ENCODE results near the gene TOR2A.
"Not testable (repeated sequence)": the region's sequence is repeated elsewhere in the genome, so short reads cannot be mapped to it uniquely, and the experiment has no call there.

The TOR2A gene

DNA sequence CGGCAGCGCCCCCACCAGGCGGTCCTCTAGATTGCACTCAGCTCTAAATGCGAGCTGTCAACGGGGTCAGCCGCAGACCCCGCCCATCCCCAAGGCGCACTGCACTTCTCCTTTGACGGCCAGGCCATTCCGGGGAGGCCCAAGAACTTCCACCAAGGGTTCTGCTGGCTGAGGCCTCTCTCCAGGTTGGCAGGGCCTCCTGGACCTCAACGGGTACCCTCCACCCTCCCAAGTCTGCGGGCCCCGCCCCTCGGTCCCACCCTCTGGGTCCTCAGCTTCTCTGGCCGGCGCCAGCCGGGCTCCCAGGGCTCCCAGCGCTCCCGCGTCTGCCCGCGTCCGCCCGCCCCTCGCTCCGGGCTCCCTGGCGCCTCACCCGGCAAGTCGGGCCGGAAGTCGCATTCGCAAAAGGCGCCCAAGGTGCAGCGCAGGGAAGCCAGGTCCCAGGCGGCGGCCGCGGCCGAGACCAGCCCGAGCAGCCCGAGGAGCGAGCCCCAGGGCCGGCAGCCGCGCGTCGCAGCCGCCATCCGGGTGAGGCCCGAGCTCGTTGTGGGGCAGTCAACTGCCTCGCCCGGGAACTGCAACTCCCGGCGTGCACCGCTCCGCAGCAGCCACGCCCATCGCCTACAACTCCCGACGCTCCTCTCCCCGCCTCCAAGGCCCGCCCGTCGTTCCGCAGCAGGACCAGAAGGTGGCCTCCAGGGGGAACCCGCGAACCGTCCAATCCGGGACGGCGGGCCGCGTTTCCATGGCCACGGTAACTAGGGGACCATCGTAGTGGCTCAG lies at the start of gene TOR2A:
Gene TOR2A (minus strand): TSS at position 548 of the 783 bp plus-strand sequence. CDS start 24 bp downstream, at position 524.
- peak; percentile 98 for DNase-seq

DNA sequence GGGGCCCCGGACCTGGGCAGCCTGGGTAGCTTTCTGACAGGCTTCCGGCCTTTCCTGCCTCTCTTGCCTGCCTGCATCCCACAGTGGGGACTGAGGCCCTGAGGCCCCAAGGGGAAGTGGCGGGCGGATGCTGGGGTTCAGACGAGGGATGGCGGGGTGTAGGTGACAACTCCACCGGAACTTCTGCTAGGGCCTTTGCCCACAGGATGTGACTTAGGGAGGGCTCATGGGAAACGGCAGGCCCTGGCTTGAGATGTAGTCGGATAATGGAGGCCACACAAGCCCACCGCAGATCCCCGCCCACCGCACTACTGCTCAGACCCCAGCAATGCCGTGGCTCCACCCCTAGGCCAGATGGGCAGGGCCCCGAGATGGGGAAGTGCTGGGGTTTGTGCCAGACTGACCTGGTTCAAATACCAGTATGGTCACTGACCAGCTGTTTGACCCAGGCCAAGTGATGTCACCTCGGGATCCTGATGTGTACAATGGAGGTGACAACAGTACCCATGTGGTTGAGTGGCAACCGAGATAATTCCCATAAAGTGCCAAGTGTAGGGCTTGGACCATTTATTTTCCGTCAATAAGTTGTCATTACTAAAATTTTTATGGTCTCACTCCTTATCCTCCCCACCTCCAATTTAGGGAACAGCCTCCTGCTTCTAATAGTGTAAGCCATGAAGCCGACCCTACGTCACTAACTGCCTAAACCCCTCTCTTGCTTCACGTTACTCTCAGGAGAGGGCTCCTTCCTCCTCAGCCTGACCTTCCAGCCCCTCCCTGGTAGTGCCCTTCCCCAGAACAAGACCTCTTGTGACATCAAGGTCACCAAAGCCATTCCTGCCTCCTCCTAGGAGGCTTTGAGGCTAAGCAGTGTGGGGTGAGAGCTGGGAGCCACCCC lies 48.3 kb upstream of the TOR2A start:
- no peak for DNase-seq

DNA sequence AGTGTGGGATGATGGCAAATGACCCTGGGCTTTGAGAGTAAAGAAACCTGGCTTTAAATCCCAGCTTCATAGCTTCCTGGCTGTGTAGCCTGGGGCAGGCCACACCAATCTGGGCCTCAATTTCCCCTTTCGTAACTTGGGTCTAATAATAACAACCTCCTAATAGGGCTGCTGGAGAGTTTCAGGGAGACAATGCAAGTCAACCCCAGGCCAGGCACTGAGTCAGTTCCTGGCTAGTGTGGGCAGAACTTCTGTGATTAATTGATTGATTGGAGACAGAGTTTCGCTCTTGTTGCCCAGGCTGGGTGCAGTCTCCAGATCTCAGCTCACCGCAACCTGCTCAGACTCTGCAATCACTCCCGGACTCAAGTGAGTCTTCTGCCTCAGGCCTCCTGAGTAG lies 46.7 kb upstream of the TOR2A start:
- DNase-seq = no peak

DNA sequence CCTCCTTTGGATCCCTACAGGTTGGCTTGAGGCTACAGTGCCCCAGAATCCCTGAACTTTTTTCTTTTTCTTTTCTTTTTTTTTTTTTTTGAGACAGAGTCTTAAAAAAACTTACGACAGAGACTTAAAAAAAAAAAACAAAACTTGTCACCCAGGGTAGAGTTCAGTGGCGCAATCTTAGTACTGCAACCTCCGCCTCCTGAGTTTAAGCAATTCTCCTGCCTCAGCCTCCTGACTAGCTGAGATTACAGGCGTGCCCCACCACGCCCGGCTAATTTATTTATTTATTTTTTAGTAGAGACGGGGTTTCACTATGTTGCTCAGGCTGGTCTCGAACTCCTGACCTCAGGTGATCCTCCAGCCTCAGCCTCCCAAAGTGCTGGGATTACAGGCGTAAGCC lies 45.8 kb upstream of the TOR2A start:
- DNase-seq = not testable (repeated sequence)

DNA sequence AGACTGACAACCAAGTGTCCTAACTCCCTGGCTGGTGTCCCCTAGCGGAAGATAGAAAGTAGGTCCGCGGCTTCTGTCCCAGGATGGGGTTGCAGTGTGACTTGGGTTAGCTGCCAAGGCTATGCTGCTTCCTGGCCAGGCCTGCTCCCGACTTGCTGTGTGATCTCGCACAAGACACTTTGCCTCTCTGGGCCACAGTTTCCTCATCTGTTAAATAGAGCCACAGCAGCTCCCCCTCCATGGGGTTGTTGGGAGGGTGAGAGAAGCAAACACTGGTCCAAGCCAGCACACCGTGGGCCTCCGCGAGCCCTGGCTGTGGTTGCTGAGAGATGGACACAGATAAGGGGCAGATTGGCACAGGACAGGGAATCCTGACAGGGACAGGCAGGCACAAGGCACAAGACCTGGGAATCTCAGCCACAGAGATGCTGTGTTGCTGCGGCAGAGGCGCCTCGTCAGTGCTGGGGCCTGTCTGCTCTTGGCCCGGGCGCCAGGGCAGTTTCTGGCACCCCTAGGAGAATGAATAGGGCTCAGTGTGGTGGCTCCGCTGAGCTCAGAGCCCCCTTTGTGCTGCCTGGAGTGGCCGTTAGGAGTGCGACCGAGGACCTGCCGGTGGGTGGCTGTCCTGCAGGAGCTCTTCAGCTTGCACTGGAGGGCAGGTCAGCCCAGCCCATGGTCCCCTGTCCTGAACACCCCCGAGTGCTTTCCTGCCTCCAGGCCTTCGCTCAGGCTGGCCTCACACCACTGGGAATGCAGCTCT lies 45.2 kb upstream of the TOR2A start:
- no peak for DNase-seq

DNA sequence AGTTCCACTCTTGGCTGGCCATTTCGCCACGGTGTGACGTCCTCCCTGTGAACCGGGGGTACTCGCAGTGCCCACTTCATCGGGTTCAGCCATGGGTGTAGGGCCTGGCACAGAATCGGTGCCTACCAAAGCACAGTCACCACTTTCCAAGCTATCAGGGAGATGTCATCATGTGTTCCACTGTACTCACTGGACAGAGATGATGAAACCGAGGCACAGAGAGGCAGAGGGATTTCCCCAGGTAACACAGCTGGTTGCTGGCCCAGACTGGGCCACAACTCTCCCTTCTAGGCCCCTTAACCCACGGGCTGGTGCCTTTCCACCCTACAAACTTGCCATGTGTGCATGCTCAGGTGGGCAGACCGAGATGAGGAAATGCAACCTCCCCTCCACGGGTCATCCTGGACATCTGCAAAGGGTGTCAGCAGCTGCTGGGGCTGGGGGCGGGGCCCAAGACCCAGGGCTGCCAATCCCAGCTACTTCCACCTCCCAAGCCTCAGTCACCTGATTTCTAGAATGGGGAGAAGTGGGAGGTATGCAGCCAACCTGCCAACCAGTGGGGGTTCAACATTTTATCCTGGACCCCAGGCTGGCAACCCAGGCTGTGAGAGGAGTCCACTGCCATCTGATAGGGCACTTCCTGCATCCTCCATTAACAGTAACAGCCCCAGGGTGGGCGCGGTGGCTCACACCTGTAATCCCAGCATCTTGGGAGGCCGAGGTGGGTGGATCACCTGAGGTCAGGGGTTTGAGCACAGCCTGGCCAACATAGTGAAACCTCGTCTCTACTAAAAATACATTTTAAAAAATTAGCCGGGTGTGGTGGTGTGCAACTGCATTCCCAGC lies 44.3 kb upstream of the TOR2A start:
- no peak for DNase-seq

DNA sequence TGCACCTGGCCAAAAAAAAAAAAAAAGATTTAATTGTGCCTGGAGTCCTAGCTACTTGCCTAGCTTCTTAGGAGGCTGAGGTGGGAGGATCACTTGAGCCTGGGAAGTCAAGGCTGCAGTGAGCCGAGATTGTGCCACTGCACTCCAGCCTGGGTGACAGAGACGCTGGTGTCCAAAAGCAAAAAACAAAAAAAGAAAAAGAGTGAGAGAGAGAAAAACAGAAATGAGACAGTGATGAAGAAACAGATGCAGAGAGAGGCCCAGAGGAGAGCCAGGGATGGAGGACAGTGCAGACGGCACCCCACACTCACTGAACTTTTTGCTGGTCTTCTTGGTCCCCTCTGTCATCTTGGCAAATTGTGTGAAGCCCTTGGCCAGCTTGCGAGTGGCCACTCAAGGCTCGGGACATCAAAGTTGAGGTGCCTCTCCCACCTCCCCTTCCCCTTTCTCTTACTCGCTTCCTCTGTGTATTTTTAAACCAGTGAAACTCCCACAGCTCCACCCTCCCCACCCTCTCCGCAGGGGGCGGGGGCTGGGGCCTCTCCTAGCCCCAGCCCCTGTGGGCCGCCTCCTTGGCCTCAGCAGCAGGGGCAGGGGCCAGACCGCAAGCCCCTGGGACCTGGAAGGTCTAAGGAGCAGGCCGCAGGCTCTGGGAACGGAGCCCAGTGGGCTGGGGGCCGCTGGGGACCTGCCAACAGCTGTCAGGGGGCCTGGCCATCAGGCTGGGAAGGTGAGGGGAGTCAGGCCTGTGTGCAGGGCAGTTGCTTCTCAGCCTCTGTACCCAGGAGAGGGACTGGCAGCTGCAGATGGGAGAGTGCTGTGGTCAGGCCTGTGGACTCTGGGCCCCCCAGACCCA lies 43.4 kb upstream of the TOR2A start, which contains the start of gene SH2D3C:
Gene SH2D3C (minus strand): TSS at position 387 of the 856 bp plus-strand sequence. CDS start 39 bp downstream, at position 348.
- DNase-seq = no peak

DNA sequence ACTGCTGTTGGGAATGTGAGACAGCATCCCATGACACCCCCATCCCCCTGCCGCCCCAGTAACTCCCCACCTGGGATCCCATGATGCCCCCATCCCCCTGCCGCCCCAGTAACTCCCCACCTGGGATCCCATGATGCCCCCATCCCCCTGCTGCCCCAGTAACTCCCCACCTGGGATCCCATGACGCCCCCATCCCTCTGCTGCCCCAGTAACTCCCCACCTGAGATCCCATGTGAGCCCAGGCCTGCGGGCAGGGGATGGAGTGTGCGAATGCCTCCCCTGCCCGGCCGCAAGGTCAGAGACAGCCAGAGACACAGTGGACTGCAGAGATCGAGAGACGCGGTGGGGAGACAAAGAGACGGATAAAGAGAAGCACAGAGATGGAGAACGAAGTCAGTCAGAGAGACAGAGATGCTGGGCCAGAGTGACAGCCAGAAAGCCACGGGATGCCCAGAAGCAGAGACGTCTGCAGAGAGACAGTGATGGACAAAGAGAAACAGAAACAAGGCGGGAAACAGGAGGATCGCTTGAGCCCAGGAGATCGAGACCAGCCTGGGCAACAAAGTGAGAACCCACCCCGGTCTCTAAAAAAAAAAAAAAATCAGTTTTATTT lies 42.4 kb upstream of the TOR2A start:
- no peak for DNase-seq

DNA sequence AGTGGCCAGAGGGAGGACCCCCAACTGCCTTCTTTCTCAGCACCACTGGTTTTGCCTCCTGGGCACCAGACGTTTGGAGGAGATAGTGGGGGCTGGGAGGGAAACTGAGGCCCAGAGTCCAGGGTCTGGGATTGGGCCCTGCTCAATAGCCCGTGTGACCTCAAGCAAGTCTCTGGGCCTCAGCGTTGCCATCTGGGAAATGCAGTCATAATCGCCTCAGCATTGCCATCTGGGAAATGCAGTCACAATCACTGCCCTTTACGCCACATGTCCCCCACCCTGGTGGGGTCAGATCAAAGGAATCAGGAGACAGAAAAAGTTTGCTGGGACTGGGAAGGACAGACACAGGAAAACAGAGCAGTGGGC lies 41.8 kb upstream of the TOR2A start:
- DNase-seq = no peak

DNA sequence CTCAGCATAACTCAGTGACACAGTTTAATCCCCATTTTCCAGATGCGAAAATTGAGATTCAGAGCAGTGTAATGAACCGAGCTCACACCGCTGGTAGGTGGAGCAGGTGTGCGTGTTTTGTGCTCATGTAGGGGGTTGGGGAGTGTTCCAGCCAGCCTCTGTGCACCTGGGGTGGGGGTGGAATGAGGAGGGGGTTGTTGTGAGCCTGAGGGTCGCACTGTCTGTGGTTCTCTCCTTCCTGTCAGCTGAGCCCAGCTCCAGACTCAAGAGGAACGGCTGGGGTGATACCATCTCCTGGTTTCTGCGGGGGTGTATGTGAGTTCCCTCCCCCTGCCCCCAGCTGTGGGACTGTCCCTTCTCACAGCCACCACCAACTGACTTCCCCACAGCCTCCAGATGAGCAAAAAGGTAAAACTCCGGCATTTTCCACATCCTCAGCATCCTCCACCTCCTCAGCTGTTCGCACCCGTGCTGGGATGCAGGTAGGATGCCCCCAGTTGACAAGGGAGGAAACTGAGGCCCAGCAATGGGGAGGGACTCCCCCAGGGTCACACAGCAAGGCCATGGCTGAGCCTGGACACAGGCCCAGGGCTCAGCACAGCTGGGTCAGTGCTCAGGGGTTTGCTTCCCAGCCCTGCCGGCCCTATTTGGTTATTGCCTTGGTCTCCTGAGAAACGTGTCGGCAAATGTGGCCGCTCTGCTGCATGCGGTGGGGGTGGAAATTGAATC lies 41.3 kb upstream of the TOR2A start:
- DNase-seq = peak; percentile 37

DNA sequence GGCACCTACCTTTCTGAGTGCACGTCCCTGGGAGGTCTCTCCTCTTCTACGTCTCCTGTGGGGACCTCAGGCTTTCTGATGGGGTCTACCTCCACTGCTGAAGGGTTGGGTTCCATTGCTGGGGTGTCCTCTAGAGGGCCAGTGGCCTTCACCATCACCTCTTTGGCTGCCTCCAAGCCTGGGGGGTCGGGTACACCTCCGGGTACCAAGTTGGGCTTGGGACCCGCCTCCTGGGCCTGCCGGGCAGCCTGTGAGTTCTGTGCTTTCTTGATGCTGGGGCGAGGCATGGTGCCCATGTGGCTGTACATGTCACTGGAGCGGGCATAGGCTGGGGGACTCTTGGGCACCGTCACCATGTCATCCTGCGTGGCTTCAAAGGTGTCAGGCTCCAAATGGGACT lies 38.9 kb upstream of the TOR2A start:
- no peak for DNase-seq

DNA sequence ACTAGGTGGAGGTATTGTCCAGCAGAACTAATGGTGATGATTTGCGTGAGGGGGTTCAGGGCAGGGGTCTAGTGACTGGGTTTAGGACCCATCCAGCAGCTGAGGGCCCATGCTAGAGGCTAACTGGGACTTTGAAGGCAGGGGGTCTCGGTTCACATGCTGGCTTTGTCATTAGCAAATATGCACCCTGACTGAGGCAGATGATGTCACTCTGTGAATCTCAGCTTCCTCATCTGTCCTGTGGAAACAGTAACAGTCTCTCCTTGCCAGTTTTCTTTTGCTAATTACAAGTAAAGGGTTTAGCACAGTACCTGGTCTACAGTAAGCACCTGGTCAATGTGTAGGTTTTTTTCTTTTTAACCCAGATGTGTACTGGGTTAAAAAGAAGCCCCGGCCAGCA lies 38.2 kb upstream of the TOR2A start:
- no peak for DNase-seq

DNA sequence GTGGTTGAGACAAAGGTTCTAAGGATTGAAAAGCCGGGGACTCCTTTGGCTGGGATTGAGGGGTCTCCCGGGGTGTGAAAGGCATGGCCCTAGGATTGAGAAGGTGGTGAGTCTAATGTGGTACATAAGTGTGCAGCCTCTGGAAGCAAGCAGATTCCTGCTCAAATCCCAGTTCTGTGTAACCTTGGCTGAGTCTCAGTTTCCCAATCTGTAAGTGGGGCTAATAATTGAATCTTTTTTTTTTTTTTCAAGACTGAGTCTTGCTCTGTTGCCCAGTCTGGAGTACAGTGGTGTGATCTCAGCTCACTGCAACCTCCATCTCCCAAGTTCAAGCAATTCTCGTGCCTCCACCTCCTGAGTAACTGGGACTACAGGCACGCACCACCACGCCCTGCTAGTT lies 37.5 kb upstream of the TOR2A start:
- no peak for DNase-seq

DNA sequence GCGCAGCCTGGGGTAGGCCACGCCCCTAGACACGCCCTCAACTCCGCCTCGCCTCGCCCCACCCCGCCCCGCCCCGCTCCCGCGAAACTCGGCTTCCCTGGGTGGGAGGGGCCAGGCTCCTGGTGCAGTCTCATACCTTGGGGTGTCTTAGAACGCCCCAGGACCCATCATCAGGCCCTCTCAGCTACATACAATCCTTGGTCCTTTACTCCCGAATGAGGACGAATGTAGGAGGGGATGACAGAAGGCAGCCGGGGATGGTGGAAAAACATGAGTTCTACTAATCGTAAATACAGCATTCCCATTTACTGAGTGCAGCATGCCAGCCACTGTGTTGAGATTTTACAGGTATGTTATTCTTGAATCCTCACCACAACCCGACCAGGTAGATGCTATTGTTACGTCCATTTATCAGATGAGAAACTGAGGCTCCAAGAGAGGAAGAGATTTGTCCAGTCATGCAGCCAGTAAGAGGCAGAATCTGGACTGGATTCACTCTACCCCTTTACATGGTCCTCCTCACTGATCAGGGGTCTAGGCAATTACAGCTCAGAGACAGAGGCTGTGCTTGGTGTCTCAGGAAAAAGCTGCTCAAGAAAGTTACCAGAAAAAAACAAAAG lies 36.6 kb upstream of the TOR2A start:
- DNase-seq = no peak

DNA sequence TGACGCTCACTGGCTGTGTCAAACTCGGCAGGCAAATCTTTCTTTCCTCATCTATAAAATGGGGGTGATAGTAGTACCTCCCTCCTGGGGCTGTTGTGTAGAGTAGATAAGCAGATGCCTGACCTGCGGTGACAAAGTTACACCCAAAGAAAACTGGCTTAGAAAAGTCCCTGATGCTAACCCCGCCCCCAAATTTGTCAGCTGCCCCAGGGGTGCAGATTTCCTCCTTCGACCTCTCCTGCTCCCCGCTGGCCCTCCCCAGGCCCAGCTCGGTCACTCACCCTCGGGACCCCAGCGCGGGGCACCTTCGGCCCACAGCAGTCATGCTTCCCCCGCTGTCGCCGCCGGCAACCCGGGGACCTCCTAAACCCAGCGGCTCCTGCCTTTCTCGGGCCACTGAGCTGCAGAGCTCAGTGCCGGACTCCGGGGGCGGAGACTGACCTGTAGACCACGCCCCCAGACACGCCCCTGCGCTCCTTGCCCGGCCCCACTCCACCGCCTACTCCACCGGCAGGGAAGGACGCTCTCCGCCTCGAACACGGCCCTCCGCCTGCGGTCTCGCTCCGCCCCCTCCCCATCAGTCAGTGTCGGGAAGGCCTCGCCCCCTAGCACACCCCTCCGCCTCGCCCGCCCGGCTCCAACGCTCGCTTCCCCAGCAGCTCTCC lies 35.9 kb upstream of the TOR2A start:
- DNase-seq = peak; percentile 98

DNA sequence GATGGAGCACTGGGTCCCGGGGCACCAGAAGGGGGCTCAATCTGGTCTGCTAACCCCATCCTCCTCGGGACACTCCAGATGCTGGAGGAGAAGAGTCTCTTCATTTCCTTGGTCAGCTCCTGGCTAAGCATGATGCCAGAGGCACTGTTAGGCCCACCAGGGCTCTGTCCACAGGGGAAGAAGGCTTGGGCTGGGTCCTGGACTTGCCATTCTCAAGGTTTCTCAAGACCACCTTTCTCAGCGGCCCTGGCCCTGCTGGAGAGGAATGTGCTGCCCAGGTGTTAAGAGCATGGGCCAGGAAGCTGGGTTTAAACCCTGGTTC lies 35.5 kb upstream of the TOR2A start:
- DNase-seq = no peak

DNA sequence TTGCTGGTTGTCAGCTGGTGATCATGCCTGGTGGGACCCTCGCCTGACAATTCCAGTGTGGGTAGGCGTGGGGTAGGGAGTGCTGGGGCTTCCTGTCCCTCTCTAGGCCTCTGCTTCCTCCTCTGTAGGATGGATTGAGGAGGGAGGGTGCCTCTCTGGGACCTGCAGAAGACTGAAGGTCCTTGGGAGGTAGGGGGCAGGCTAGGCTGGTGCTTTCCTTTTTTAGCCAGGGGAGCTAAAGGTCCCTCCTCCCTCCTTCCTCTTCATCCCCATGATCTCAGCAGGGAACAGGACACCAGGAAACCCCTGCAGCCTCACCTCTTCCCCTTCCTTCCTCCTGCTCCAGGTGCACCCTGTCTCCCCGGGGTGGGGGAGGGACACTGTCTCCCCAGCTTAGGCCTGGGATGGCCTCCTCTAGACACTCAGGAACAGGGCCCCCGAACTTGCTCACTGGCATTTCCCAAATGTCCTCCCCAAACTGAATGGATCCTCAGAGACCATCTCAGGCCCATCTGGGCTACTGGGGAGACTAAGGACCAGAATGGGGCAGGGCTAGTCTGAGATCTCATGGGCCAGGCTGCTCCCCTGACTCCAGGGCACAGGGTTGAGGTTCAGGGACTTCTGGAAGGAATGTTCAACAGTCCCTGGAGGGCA lies 35.0 kb upstream of the TOR2A start:
- no peak for DNase-seq

DNA sequence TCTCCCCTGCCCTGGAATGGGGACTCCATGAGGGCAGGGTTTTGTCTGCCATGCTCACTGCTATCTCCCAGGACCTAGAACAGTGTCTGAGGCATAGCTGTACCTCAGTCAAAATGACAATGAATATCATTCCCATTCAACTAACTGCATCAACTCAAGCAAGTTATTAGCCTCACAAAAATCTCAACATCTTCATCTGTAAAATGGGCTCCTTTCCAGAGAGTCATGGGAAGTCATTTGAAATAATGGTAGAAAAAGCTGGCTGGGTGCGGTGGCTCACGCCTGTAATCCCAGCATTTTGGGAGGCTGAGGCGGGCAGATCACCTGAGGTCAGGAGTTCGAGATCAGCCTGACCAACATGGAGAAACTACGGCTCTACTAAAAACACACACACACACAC lies 34.0 kb upstream of the TOR2A start:
- no peak for DNase-seq

DNA sequence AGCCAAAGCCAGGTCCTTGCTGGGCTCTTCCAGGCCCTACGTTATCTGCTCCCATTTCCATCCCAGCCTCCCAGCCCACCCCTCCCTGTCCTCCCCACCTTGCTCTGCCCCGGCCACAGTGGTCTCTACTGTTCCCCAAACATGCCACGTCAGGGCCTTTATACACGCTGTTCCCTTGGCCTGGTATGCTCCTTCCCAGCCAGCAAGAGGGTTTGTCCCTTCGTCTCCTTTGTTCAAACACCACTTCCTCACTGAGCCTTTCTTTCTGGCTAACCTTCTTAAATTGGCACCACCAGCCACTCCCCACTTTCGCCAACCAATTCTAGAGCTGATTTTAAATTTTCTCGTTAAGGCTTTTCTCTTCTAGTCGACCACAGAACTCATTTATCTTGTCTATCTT lies 33.6 kb upstream of the TOR2A start:
- DNase-seq = no peak

Data from NCI-H82 (cell line).